Mesendoderm (in vitro differentiated cells): Measurements from ENCODE around the gene CXCL14.

Experiments
- DNase-seq: peaks from one replicate; pipeline ENCODE4 v3.0.0; 2013
- H2AK5ac ChIP-seq: 2 replicates; pipeline ENCODE4 v1.6.1; 2013; ENCODE audit warnings: low read length, inconsistent platforms
- H2BK120ac ChIP-seq: 2 replicates; pipeline ENCODE4 v1.6.1; 2013; ENCODE audit warnings: low read depth, mild to moderate bottlenecking, low read length, moderate library complexity, mixed read lengths
- H2BK15ac ChIP-seq: replicated peaks from 2 replicates; pipeline ENCODE4 v1.6.1; 2013; ENCODE audit warnings: low read depth, mild to moderate bottlenecking, moderate library complexity
- H2BK5ac ChIP-seq: 2 replicates; pipeline ENCODE4 v1.6.1; 2013; ENCODE audit warnings: low read length, inconsistent platforms
- H3K18ac ChIP-seq: 2 replicates; pipeline ENCODE4 v1.6.1; 2013; ENCODE audit warnings: mild to moderate bottlenecking, low read length, mixed read lengths
- H3K23ac ChIP-seq: one replicate; pipeline ENCODE4 v1.6.1; 2013; ENCODE audit warnings: low read length
- H3K27ac ChIP-seq: 2 replicates; pipeline ENCODE4 v1.5.1; 2013; ENCODE audit warnings: low read depth, mild to moderate bottlenecking, inconsistent platforms, low read length, moderate library complexity
- H3K27me3 ChIP-seq: 2 replicates; pipeline ENCODE4 v1.6.1; 2013; ENCODE audit warnings: low read length, control low read depth, mild to moderate bottlenecking, inconsistent platforms; ENCODE audit not compliant: insufficient read depth, poor library complexity
- H3K36me3 ChIP-seq: 2 replicates; pipeline ENCODE4 v1.6.1; 2013; ENCODE audit warnings: low read length, inconsistent platforms; ENCODE audit not compliant: control insufficient read depth, insufficient read depth
- H3K4ac ChIP-seq: one replicate; pipeline ENCODE4 v1.6.1; 2013; ENCODE audit warnings: low read depth, mild to moderate bottlenecking, low read length, moderate library complexity
- H3K4me1 ChIP-seq: 2 replicates; pipeline ENCODE4 v1.6.1; 2013; ENCODE audit warnings: low read depth, low read length, inconsistent platforms; ENCODE audit not compliant: control insufficient read depth
- H3K4me2 ChIP-seq: 2 replicates; pipeline ENCODE4 v1.6.1; 2013; ENCODE audit warnings: low read length
- H3K4me3 ChIP-seq: 2 replicates; pipeline ENCODE4 v1.5.1; 2013; ENCODE audit warnings: mild to moderate bottlenecking, low read length
- H3K56ac ChIP-seq: one replicate; pipeline ENCODE4 v1.6.1; 2013; ENCODE audit warnings: low read length
- H3K79me1 ChIP-seq: 2 replicates; pipeline ENCODE4 v1.6.1; 2013; ENCODE audit warnings: low read length, inconsistent platforms
- H3K79me2 ChIP-seq: 2 replicates; pipeline ENCODE4 v1.6.1; 2013; ENCODE audit warnings: mild to moderate bottlenecking, low read length; ENCODE audit not compliant: control insufficient read depth, insufficient read depth
- H3K9ac ChIP-seq: 2 replicates; pipeline ENCODE4 v1.6.1; 2013; ENCODE audit warnings: low read length, inconsistent platforms
- H4K5ac ChIP-seq: one replicate; pipeline ENCODE4 v1.6.1; 2013; ENCODE audit warnings: low read length
- H4K8ac ChIP-seq: one replicate; pipeline ENCODE4 v1.6.1; 2013; ENCODE audit warnings: low read depth, mild to moderate bottlenecking, control low read depth, low read length, moderate library complexity
- WGBS: extraction: QIAGEN DNeasy Blood & Tissue Kit; methylation state at CpG from one replicate; pipeline ENCODE4 v1.1.7; 2013; ENCODE audit warnings: low lambda C conversion rate, missing lambda C conversion rate; ENCODE audit not compliant: insufficient coverage; ENCODE audit errors: extremely low coverage; 5-methylcytosine and 5-hydroxymethylcytosine counted together

The CXCL14 gene

GRCh38 chr5:135560858-135561257 is 17.9 kb downstream of the CXCL14 start:
- Histone ChIP-seq H3K79me2 (no peaks in the 10 kb centered on the region), H3K9ac (peak overlapping the region; percentile 58), H3K18ac (no peak overlapping the region), H2AK5ac (no peak overlapping the region), H3K4ac (no peak overlapping the region), H3K4me1 (peaks cover 2% of the 10 kb centered on the region), H3K4me2 (no peak overlapping the region), H3K79me1 (no peaks in the 10 kb centered on the region), H3K56ac (peak overlapping the region; percentile 84), H3K27ac (no peak overlapping the region), H3K36me3 (no peaks in the 10 kb centered on the region), H4K5ac (peak overlapping the region; percentile 90), H4K8ac (no peak overlapping the region), H2BK15ac (no peak overlapping the region), H2BK120ac (no peak overlapping the region), H3K27me3 (peaks cover 1% of the 10 kb centered on the region), H3K4me3 (no peak overlapping the region), H3K23ac (peak overlapping the region; percentile 75), H2BK5ac (no peak overlapping the region)
- no CpG with 5 or more reads among the region's 14 CpGs for WGBS
- DNase-seq: peak; percentile 89

DNA sequence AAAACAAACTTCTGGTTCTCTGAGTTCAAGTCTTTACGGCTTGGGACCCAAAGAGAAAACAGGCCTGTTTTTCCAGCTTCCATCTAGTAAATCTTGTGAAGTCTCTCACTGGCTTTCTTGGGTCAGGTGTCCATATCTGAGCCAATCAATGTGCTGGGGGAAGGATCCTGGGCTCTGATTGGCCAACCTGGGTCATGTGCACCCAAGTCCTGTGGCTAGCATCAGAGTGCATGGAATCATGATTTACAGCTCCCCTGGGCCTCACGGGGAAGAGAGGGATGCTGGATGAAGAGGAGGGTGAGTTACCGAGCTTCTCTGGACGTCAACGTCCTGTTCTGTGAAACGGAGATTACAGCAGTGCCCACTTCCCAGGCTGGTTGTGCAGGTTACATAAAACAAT is 19.4 kb downstream of the CXCL14 start:
- Histone ChIP-seq H3K23ac (no peak overlapping the region), H4K8ac (no peak overlapping the region), H2BK120ac (no peak overlapping the region), H2BK5ac (no peak overlapping the region), H2BK15ac (no peak overlapping the region), H2AK5ac (no peak overlapping the region), H3K79me1 (no peaks in the 10 kb centered on the region), H3K4me1 (peaks cover 2% of the 10 kb centered on the region), H4K5ac (peak overlapping the region; percentile 52), H3K27me3 (peaks cover 1% of the 10 kb centered on the region), H3K56ac (no peak overlapping the region), H3K27ac (no peak overlapping the region), H3K9ac (no peak overlapping the region), H3K36me3 (no peaks in the 10 kb centered on the region), H3K79me2 (no peaks in the 10 kb centered on the region), H3K4me3 (no peak overlapping the region), H3K4me2 (no peak overlapping the region), H3K4ac (no peak overlapping the region), H3K18ac (no peak overlapping the region)
- WGBS: no CpG with 5 or more reads among the region's 6 CpGs
- DNase-seq: peak; percentile 71

GRCh38 chr5:135557076-135557838 is 21.5 kb downstream of the CXCL14 start:
- no peak overlapping the region for H3K56ac ChIP-seq
- H3K36me3 ChIP-seq: no peaks in the 10 kb centered on the region
- no peak overlapping the region for H4K5ac ChIP-seq
- H3K27ac ChIP-seq: no peak overlapping the region
- no CpG with 5 or more reads among the region's 11 CpGs for WGBS
- no peak overlapping the region for H3K4ac ChIP-seq
- no peak overlapping the region for H2BK5ac ChIP-seq
- H3K4me1 ChIP-seq: peaks cover 2% of the 10 kb centered on the region
- DNase-seq: no peak
- no peak overlapping the region for H3K23ac ChIP-seq
- H4K8ac ChIP-seq: no peak overlapping the region
- no peaks in the 10 kb centered on the region for H3K79me1 ChIP-seq
- H3K18ac ChIP-seq: no peak overlapping the region
- no peak overlapping the region for H3K4me2 ChIP-seq
- H2BK120ac ChIP-seq: no peak overlapping the region
- H3K79me2 ChIP-seq: no peaks in the 10 kb centered on the region
- no peak overlapping the region for H2BK15ac ChIP-seq
- H3K27me3 ChIP-seq: peaks cover 1% of the 10 kb centered on the region
- H2AK5ac ChIP-seq: no peak overlapping the region
- no peak overlapping the region for H3K9ac ChIP-seq
- no peak overlapping the region for H3K4me3 ChIP-seq

DNA sequence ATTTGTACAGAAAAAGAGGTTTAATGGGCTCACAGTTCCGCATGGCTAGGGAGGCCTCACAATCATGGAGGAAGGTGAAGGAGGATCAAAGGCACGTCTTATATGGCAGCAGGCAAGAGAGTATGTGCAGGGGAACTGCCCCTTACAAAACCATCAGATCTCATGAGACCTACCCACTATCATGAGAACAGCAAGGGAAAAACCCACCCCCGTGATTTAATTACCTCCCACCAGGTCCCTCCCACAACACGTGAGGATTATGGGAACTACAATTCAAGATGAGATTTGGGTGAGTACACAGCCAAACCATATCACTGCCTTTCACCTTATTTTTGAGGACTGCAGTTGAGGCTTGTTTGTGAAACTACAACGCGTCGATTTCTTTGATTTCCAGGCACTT is 22.2 kb downstream of the CXCL14 start:
- no peak overlapping the region for H2AK5ac ChIP-seq
- no peak overlapping the region for H2BK120ac ChIP-seq
- H4K5ac ChIP-seq: no peak overlapping the region
- H3K36me3 ChIP-seq: no peaks in the 10 kb centered on the region
- no peak overlapping the region for H3K56ac ChIP-seq
- no peaks in the 10 kb centered on the region for H3K79me1 ChIP-seq
- no CpG with 5 or more reads among the region's 7 CpGs for WGBS
- H3K4me3 ChIP-seq: no peak overlapping the region
- no peak overlapping the region for H3K23ac ChIP-seq
- H3K79me2 ChIP-seq: no peaks in the 10 kb centered on the region
- no peak overlapping the region for H3K18ac ChIP-seq
- no peak for DNase-seq
- H3K4ac ChIP-seq: no peak overlapping the region
- no peak overlapping the region for H4K8ac ChIP-seq
- H3K4me1 ChIP-seq: peaks cover 2% of the 10 kb centered on the region
- no peak overlapping the region for H3K4me2 ChIP-seq
- no peak overlapping the region for H2BK15ac ChIP-seq
- H3K27ac ChIP-seq: no peak overlapping the region
- H3K27me3 ChIP-seq: peaks cover 1% of the 10 kb centered on the region
- H2BK5ac ChIP-seq: no peak overlapping the region
- no peak overlapping the region for H3K9ac ChIP-seq

GRCh38 chr5:135555530-135555929 is 23.3 kb downstream of the CXCL14 start:
- H4K5ac ChIP-seq: no peak overlapping the region
- no peak overlapping the region for H3K18ac ChIP-seq
- H2BK120ac ChIP-seq: no peak overlapping the region
- no peak overlapping the region for H4K8ac ChIP-seq
- no peaks in the 10 kb centered on the region for H3K36me3 ChIP-seq
- no peak for DNase-seq
- H3K4me2 ChIP-seq: no peak overlapping the region
- no peak overlapping the region for H3K4ac ChIP-seq
- H2AK5ac ChIP-seq: no peak overlapping the region
- no peak overlapping the region for H2BK5ac ChIP-seq
- no peak overlapping the region for H3K27ac ChIP-seq
- no peaks in the 10 kb centered on the region for H3K79me1 ChIP-seq
- no peaks in the 10 kb centered on the region for H3K79me2 ChIP-seq
- no peak overlapping the region for H3K9ac ChIP-seq
- no peak overlapping the region for H3K23ac ChIP-seq
- no peak overlapping the region for H3K4me3 ChIP-seq
- H3K56ac ChIP-seq: no peak overlapping the region
- no peaks in the 10 kb centered on the region for H3K4me1 ChIP-seq
- no peak overlapping the region for H2BK15ac ChIP-seq
- WGBS: no CpG with 5 or more reads among the region's 2 CpGs
- peaks cover 1% of the 10 kb centered on the region for H3K27me3 ChIP-seq
